Measurements from ENCODE around the gene CLN6. TPM values are rescaled to one million over a fixed set of nuclear protein-coding genes. Genes with fewer than 3 reads are reported as not detected.
"Not testable (repeated sequence)": the region's sequence is repeated elsewhere in the genome, so short reads cannot be mapped to it uniquely, and the experiment has no call there.

CLN6 gene
- total RNA-seq, 1 experiment from 2014 or later, result 68.7 TPM

DNA sequence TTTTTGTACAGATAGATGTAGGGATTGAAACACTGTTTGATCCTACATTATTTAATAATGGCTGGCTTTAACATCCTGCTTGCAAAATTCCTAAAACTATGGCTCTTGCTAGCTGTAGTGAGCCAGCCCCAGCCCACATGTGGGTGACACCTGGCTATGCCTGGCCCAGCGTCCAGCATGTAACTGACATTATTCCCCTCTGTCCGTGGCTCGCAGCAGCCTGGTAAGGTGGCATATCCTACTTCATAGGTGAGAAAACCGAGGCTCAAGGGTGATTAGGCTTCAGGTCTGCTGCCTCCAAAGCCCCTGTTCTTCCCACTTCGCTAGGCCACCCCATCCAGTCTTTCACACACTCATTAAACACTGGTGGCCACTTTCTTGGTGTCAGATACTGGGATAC is 26.0 kb downstream of the CLN6 start:
- ATAC-seq, result no peak
- Histone ChIP-seq H3K36me3 (ENCODE audit: control insufficient read depth, insufficient read depth, low read length) (no peaks in the 10 kb centered on the region), H3K27me3 (ENCODE audit: control insufficient read depth, insufficient read depth, low read length) (no peaks in the 10 kb centered on the region), H3K27ac (ENCODE audit: low read length) (no peak overlapping the region), H3K4me1 (ENCODE audit: control insufficient read depth, insufficient read depth, low read length) (peaks cover 14% of the 10 kb centered on the region), H3K4me3 (ENCODE audit: low read depth in 2 of 2, low read length in 2 of 2) (no peak overlapping the region), H3K9me3 (ENCODE audit: control insufficient read depth, insufficient read depth, low read depth, low read length) (no peaks in the 10 kb centered on the region)
- ChIA-PET CTCF (no interaction called here), POLR2A (no interaction called here)
- intact Hi-C loops (cut with micrococcal nuclease; ENCODE audit: unreplicated experiment), result no loop called here
- TF ChIP-seq, protein P1, sequence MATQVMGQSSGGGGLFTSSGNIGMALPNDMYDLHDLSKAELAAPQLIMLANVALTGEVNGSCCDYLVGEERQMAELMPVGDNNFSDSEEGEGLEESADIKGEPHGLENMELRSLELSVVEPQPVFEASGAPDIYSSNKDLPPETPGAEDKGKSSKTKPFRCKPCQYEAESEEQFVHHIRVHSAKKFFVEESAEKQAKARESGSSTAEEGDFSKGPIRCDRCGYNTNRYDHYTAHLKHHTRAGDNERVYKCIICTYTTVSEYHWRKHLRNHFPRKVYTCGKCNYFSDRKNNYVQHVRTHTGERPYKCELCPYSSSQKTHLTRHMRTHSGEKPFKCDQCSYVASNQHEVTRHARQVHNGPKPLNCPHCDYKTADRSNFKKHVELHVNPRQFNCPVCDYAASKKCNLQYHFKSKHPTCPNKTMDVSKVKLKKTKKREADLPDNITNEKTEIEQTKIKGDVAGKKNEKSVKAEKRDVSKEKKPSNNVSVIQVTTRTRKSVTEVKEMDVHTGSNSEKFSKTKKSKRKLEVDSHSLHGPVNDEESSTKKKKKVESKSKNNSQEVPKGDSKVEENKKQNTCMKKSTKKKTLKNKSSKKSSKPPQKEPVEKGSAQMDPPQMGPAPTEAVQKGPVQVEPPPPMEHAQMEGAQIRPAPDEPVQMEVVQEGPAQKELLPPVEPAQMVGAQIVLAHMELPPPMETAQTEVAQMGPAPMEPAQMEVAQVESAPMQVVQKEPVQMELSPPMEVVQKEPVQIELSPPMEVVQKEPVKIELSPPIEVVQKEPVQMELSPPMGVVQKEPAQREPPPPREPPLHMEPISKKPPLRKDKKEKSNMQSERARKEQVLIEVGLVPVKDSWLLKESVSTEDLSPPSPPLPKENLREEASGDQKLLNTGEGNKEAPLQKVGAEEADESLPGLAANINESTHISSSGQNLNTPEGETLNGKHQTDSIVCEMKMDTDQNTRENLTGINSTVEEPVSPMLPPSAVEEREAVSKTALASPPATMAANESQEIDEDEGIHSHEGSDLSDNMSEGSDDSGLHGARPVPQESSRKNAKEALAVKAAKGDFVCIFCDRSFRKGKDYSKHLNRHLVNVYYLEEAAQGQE (IDR thresholded peaks at IDR 0.05; ENCODE audit: insufficient read depth in 1 of 2, low read depth in 2 of 2, low read length in 1 of 2), result no peak
- TF ChIP-seq POLR2AphosphoS5 (IDR thresholded peaks at IDR 0.05; ENCODE audit: low read depth, low read length), result 0 out of 2 replicates have a peak, but pooled peaks have one; percentile 5
- no TSS peak for BruUV-seq (replicated peaks)
- in situ Hi-C loops (cut with HindIII; ENCODE audit: low pct_unique_long_range_greater_than_20kb, low sequenced_read_pairs), result no loop called here
- DNase-seq (ENCODE audit: low read depth, low spot score), result no peak

DNA sequence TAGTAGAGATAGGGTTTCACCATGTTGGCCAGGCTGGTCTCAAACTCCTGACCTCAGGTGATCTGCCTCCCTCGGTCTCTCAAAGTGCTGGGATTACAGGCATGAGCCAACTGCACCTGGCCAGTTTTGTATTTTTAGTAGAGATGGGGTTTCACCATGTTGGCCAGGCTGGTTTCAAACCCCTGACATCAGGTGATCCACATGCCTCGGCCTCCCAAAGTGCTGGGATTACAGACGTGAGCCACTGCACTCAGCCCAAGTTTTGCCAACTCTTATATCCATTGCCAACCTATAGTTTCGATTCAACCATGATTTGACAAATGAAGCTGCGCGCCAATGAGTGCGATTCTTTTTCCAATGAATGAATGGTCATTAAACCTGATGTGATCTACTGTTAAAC is 26.5 kb downstream of the CLN6 start:
- H3K4me3 ChIP-seq (ENCODE audit: low read depth in 2 of 2, low read length in 2 of 2); H3K9me3 ChIP-seq (ENCODE audit: control insufficient read depth, insufficient read depth, low read depth, low read length); H3K27me3 ChIP-seq (ENCODE audit: control insufficient read depth, insufficient read depth, low read length); intact Hi-C loops (cut with micrococcal nuclease; ENCODE audit: unreplicated experiment); CTCF ChIA-PET; in situ Hi-C loops (cut with HindIII; ENCODE audit: low pct_unique_long_range_greater_than_20kb, low sequenced_read_pairs); H3K27ac ChIP-seq (ENCODE audit: low read length); DNase-seq (ENCODE audit: low read depth, low spot score); ATAC-seq; H3K36me3 ChIP-seq (ENCODE audit: control insufficient read depth, insufficient read depth, low read length); BruUV-seq (replicated peaks); POLR2A ChIA-PET: not testable (repeated sequence)
- peaks cover 14% of the 10 kb centered on the region for H3K4me1 ChIP-seq (ENCODE audit: control insufficient read depth, insufficient read depth, low read length)

DNA sequence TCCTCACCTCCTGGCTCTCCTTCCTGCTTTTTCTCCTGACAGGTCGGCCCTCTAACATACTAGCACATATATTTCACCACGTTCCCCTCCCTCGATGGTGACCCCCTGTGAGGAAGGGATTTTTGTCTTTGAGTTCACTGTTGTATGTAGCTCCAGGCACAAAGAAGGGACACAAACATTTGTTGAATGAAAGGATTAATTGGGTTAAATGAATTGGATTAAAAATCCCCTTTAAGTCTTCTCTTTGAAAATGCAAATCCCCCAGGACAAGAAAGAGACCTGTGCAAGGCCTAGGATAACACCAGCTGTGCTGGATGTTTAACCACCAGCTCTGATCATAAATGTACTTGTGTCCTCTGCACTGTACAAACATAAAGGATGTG is 27.7 kb downstream of the CLN6 start:
- POLR2A ChIA-PET, result no interaction called here
- TF ChIP-seq, protein P2, sequence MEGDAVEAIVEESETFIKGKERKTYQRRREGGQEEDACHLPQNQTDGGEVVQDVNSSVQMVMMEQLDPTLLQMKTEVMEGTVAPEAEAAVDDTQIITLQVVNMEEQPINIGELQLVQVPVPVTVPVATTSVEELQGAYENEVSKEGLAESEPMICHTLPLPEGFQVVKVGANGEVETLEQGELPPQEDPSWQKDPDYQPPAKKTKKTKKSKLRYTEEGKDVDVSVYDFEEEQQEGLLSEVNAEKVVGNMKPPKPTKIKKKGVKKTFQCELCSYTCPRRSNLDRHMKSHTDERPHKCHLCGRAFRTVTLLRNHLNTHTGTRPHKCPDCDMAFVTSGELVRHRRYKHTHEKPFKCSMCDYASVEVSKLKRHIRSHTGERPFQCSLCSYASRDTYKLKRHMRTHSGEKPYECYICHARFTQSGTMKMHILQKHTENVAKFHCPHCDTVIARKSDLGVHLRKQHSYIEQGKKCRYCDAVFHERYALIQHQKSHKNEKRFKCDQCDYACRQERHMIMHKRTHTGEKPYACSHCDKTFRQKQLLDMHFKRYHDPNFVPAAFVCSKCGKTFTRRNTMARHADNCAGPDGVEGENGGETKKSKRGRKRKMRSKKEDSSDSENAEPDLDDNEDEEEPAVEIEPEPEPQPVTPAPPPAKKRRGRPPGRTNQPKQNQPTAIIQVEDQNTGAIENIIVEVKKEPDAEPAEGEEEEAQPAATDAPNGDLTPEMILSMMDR (IDR thresholded peaks at IDR 0.05), result no peak
- TF ChIP-seq, protein P1 (IDR thresholded peaks at IDR 0.05; ENCODE audit: insufficient read depth in 1 of 2, low read depth in 2 of 2, low read length in 1 of 2), result no peak
- TF ChIP-seq POLR2AphosphoS5 (IDR thresholded peaks at IDR 0.05; ENCODE audit: low read depth, low read length) (no peak), TCF7L2 (IDR thresholded peaks at IDR 0.05; ENCODE audit: low read depth, low read length) (no peak)
- intact Hi-C loops (cut with micrococcal nuclease; ENCODE audit: unreplicated experiment), result no loop called here

More for the DNA sequence above, 27.7 kb downstream of the CLN6 start:
- Histone ChIP-seq H3K4me3 (ENCODE audit: low read depth in 2 of 2, low read length in 2 of 2) (no peak overlapping the region), H3K4me1 (ENCODE audit: control insufficient read depth, insufficient read depth, low read length) (peaks cover 14% of the 10 kb centered on the region), H3K27ac (ENCODE audit: low read length) (no peak overlapping the region; the same call in 1 of the 2 replicates), H3K9me3 (ENCODE audit: control insufficient read depth, insufficient read depth, low read depth, low read length) (no peaks in the 10 kb centered on the region), H3K27me3 (ENCODE audit: control insufficient read depth, insufficient read depth, low read length) (no peaks in the 10 kb centered on the region), H3K36me3 (ENCODE audit: control insufficient read depth, insufficient read depth, low read length) (no peaks in the 10 kb centered on the region)
- CTCF ChIA-PET, result no interaction called here
- BruUV-seq (replicated peaks), result no TSS peak
- in situ Hi-C loops (cut with HindIII; ENCODE audit: low pct_unique_long_range_greater_than_20kb, low sequenced_read_pairs), result no loop called here
- ATAC-seq (no peak), DNase-seq (ENCODE audit: low read depth, low spot score) (no peak)
